ENCODE results near the gene OR7G1. TPM values are rescaled to one million over a fixed set of nuclear protein-coding genes. Genes with fewer than 3 reads are reported as not detected.

Gene OR7G1
- total and polyA plus RNA-seq, 10 of the 15 experiments (the other 5 are each of a cell fraction or from before 2014, with no cell fraction given), result not detected

- TF ChIP-seq BHLHE40 (IDR thresholded peaks at IDR 0.05; ENCODE audit: borderline replicate concordance in 1 of 2, low read depth in 2 of 2, low read length in 1 of 2), result peak in 1 of 2 experiments; percentile 58; a peak in 2 of 4 replicates
- peak; percentile 72; the same call in 1 of the 2 replicates for TF ChIP-seq RB1 (IDR thresholded peaks at IDR 0.05; ENCODE audit: borderline replicate concordance)
- TF ChIP-seq PBX3 (IDR thresholded peaks at IDR 0.05; ENCODE audit: insufficient replicate concordance, low read depth, low read length), result peak; percentile 18
- peak; percentile 77 for TF ChIP-seq SMAD5 (IDR thresholded peaks at IDR 0.05; ENCODE audit: low read depth)
- TF ChIP-seq SMAD1 (IDR thresholded peaks at IDR 0.05; ENCODE audit: low read depth, partially characterized antibody), result peak; percentile 61
- TF ChIP-seq MLLT1 (IDR thresholded peaks at IDR 0.05), result 0 out of 2 replicates have a peak, but pooled peaks have one; percentile 41
- peak; percentile 91 for TF ChIP-seq ZNF207 (IDR thresholded peaks at IDR 0.05; ENCODE audit: borderline replicate concordance)
- TF ChIP-seq FOXM1 (IDR thresholded peaks at IDR 0.05; ENCODE audit: low read depth, low read length), result no peak
- peak; percentile 24; the same call in 1 of the 2 replicates for TF ChIP-seq BACH1 (IDR thresholded peaks at IDR 0.05; ENCODE audit: borderline replicate concordance)
- peak; percentile 71 for TF ChIP-seq MXI1 (IDR thresholded peaks at IDR 0.05; ENCODE audit: low read depth, low read length)
- peak; percentile 82; the same call in 1 of the 2 replicates for TF ChIP-seq ZBTB40 (IDR thresholded peaks at IDR 0.05; ENCODE audit: borderline replicate concordance)
- no peak for TF ChIP-seq SMARCA5 (IDR thresholded peaks at IDR 0.05)
- TF ChIP-seq JUNB (IDR thresholded peaks at IDR 0.05), result no peak
- TF ChIP-seq PKNOX1 (IDR thresholded peaks at IDR 0.05), result peak; percentile 77
- TF ChIP-seq KAT2A (conservative IDR thresholded peaks at IDR 0.05; ENCODE audit: control insufficient read depth, low read depth, low read length), result no peak
Observed at GRCh38 chr19:9140159-9140874, 24.8 kb upstream of the OR7G1 start, which contains the start of gene ZNF317 (continued).
